Cardiac muscle cell (in vitro differentiated cells and primary cell): ENCODE measurements around the gene REC8. TPM values are rescaled to one million over a fixed set of nuclear protein-coding genes. Genes with fewer than 3 reads are reported as not detected.

Experiments
- DNase-seq, 2 donors: peaks; one replicate each; pipeline versions ENCODE4 v3.0.0 to v3.0.0-alpha.2; 2010 to 2017; ENCODE audit warnings: low read depth in 1 of 2, low spot score in 1 of 2
- H3K27ac ChIP-seq: fragments of 200-600 bp; sonication (generic); 2 replicates; pipeline ENCODE4 v1.5.1; 2016
- H3K27me3 ChIP-seq: fragments of 200-600 bp; sonication (generic); 2 replicates; pipeline ENCODE4 v1.6.0; 2016; ENCODE audit warnings: control low read depth
- H3K36me3 ChIP-seq: fragments of 200-600 bp; sonication (generic); 2 replicates; pipeline ENCODE4 v1.5.1; 2016; ENCODE audit warnings: control low read depth
- H3K4me1 ChIP-seq: fragments of 200-600 bp; sonication (generic); 2 replicates; pipeline ENCODE4 v1.8.1; 2017; ENCODE audit warnings: low read depth, mild to moderate bottlenecking, mixed run types
- H3K4me3 ChIP-seq: fragments of 200-600 bp; sonication (generic); 2 replicates; pipeline ENCODE4 v1.5.1; 2016; ENCODE audit warnings: mild to moderate bottlenecking
- H3K9me3 ChIP-seq: fragments of 200-600 bp; sonication (generic); 2 replicates; pipeline ENCODE4 v1.5.1; 2017; ENCODE audit warnings: low read depth, mild to moderate bottlenecking, control low read depth
- CTCF ChIP-seq: IDR thresholded peaks from 2 replicates; pipeline ENCODE4 v1.5.1; 2012; ENCODE audit warnings: low read depth, mild to moderate bottlenecking, low read length
- polyA plus RNA-seq: library from polyadenylated mRNA; unstranded; fragments of >200 nt; fragmentation: Nextera tagmentation; extraction: Ambion mirVana; gene quantifications from 2 replicates; pipeline ENCODE4 v1.2.1, GENCODE V29; 2016
- total RNA-seq: library from RNA; depleted of rRNA; stranded (reverse); fragments of >200 nt; gene quantifications from 2 replicates; pipeline ENCODE4 v1.2.3, GENCODE V29; 2016

REC8 gene
- total and polyA plus RNA-seq, 2 experiments from 2014 or later, result 20.3 to 38.8 TPM

GRCh38 chr14:24172261-24172860, 481 bp downstream of the REC8 start:
- H3K27ac ChIP-seq, result no peak overlapping the region
- no peak for TF ChIP-seq CTCF
- no peaks in the 10 kb centered on the region for H3K9me3 ChIP-seq
- H3K36me3 ChIP-seq, result no peaks in the 10 kb centered on the region
- H3K4me1 ChIP-seq, result no peaks in the 10 kb centered on the region
- peak overlapping the region; percentile 21 for H3K4me3 ChIP-seq
- no peaks in the 10 kb centered on the region for H3K27me3 ChIP-seq
- DNase-seq, result no peak

GRCh38 chr14:24172871-24173281, 996 bp downstream of the REC8 start:
- Histone ChIP-seq H3K36me3 (no peaks in the 10 kb centered on the region), H3K4me3 (no peak overlapping the region), H3K27ac (no peak overlapping the region), H3K27me3 (no peaks in the 10 kb centered on the region), H3K9me3 (no peaks in the 10 kb centered on the region), H3K4me1 (no peaks in the 10 kb centered on the region)
- TF ChIP-seq CTCF, result no peak
- DNase-seq, result no peak

- no peak for DNase-seq
- Histone ChIP-seq H3K27me3 (no peaks in the 10 kb centered on the region), H3K9me3 (no peaks in the 10 kb centered on the region), H3K4me1 (no peaks in the 10 kb centered on the region), H3K27ac (no peak overlapping the region), H3K36me3 (peaks cover 2% of the 10 kb centered on the region), H3K4me3 (no peak overlapping the region)
- no peak for TF ChIP-seq CTCF
Measured at GRCh38 chr14:24176599-24176998, 4.7 kb downstream of the REC8 start.

- Histone ChIP-seq H3K27ac (no peak overlapping the region), H3K36me3 (peaks cover 3% of the 10 kb centered on the region), H3K9me3 (no peaks in the 10 kb centered on the region), H3K27me3 (no peaks in the 10 kb centered on the region), H3K4me1 (no peaks in the 10 kb centered on the region), H3K4me3 (no peak overlapping the region)
- DNase-seq, result no peak
- TF ChIP-seq CTCF, result no peak
Measured at GRCh38 chr14:24177041-24177825, 5.4 kb downstream of the REC8 start.

GRCh38 chr14:24177891-24178290, 6.0 kb downstream of the REC8 start:
- no peak for DNase-seq
- no peaks in the 10 kb centered on the region for H3K27me3 ChIP-seq
- no peaks in the 10 kb centered on the region for H3K4me1 ChIP-seq
- H3K36me3 ChIP-seq, result peaks cover 5% of the 10 kb centered on the region
- no peak for TF ChIP-seq CTCF
- H3K9me3 ChIP-seq, result no peaks in the 10 kb centered on the region
- no peak overlapping the region for H3K27ac ChIP-seq
- no peak overlapping the region for H3K4me3 ChIP-seq
